ENCODE results near the gene XKR3. TPM values are rescaled to one million over a fixed set of nuclear protein-coding genes. Genes with fewer than 3 reads are reported as not detected.

Gene XKR3
- total RNA-seq = not detected in 2 replicates

GRCh38 chr22:16824716-16825687, at the start of gene XKR3:
XKR3 (minus strand) TSS chr22:16825411; CDS start chr22:16808073, 17,338 bp downstream.

Small RNAs within 50 kb of the gene (small RNA-seq; reads per million reads assigned to genes)
- gene GPM6BP3 = not detected

Other genes starting within 250 kb of the XKR3 start
- gene CCT8L2, start 232.6 kb downstream of the XKR3 start, total RNA-seq = not detected in 2 replicates
- not detected in 2 replicates for gene GAB4, start 182.8 kb upstream of the XKR3 start, total RNA-seq